WTC11 (cell line): ENCODE results near the gene ZNF214. TPM values are rescaled to one million over a fixed set of nuclear protein-coding genes. Genes with fewer than 3 reads are reported as not detected.

Experiments used
- ATAC-seq: fragments of 200-7000 bp; cut with Tn5 transposase; 2 replicates; pipeline ENCODE4 v1.10.0; 2021; ENCODE audit warnings: mild to moderate bottlenecking, moderate library complexity
- CTCF ChIA-PET: fragments of 300-600 bp; sonication (Branson Sonifier 250); formaldehyde crosslinking; loops from one replicate; lab custom pipeline; 2021; ENCODE audit warnings: antibody characterized with exemption; lab: Charles Lee
- POLR2A ChIA-PET: fragments of 350-600 bp; sonication (Branson Sonifier 250); formaldehyde crosslinking; loops from one replicate; lab custom pipeline; 2021; ENCODE audit warnings: antibody characterized with exemption; lab: Charles Lee
- DNase-seq: peaks from one replicate; pipeline ENCODE4 v3.0.0; 2021; ENCODE audit warnings: low spot score
- H3K27ac Mint-ChIP-seq: 2 replicates; pipeline ENCODE4 v1.8.0; 2021; ENCODE audit warnings: mixed read lengths
- H3K27me3 Mint-ChIP-seq: 2 replicates; pipeline ENCODE4 v1.8.0; 2021; ENCODE audit warnings: low read depth, mild to moderate bottlenecking, moderate library complexity, mixed read lengths
- H3K36me3 Mint-ChIP-seq: 2 replicates; pipeline ENCODE4 v1.8.0; 2021; ENCODE audit warnings: mixed read lengths
- H3K4me1 Mint-ChIP-seq: 2 replicates; pipeline ENCODE4 v1.8.0; 2022; ENCODE audit warnings: mixed read lengths
- H3K4me3 Mint-ChIP-seq: 2 replicates; pipeline ENCODE4 v1.8.0; 2021; ENCODE audit warnings: mild to moderate bottlenecking, moderate library complexity, mixed read lengths
- H3K9me3 Mint-ChIP-seq: 2 replicates; pipeline ENCODE4 v1.8.0; 2021; ENCODE audit warnings: mixed read lengths
- ARID4B ChIP-seq: sonication (generic); formaldehyde crosslinking; IDR thresholded peaks from 2 replicates; pipeline ENCODE4 v1.8.0; 2023; ENCODE audit warnings: missing genetic modification reagents, mild to moderate bottlenecking, borderline replicate concordance
- ATF6 ChIP-seq: sonication (generic); formaldehyde crosslinking; IDR thresholded peaks from 2 replicates; pipeline ENCODE4 v1.8.1; 2023; ENCODE audit warnings: mild to moderate bottlenecking, missing genetic modification reagents
- E2F1 ChIP-seq: sonication (generic); formaldehyde crosslinking; IDR thresholded peaks from 2 replicates; pipeline ENCODE4 v1.8.0; 2022; ENCODE audit warnings: mild to moderate bottlenecking, missing genetic modification reagents
- FOXP1 ChIP-seq: sonication (generic); formaldehyde crosslinking; IDR thresholded peaks from 2 replicates; pipeline ENCODE4 v1.8.0; 2022; ENCODE audit warnings: missing genetic modification reagents, mild to moderate bottlenecking, moderate library complexity, borderline replicate concordance
- FOXP4 ChIP-seq: sonication (generic); formaldehyde crosslinking; IDR thresholded peaks from 2 replicates; pipeline ENCODE4 v1.8.0; 2022; ENCODE audit warnings: mild to moderate bottlenecking, missing genetic modification reagents
- GABPB1 ChIP-seq: sonication (generic); formaldehyde crosslinking; IDR thresholded peaks from 2 replicates; pipeline ENCODE4 v1.8.1; 2023; ENCODE audit warnings: mild to moderate bottlenecking, missing genetic modification reagents
- GTF2I ChIP-seq: fragments of 250-450 bp; sonication (Bioruptor Pico); conservative IDR thresholded peaks from 2 replicates; pipeline ENCODE4 v1.4.0; 2021; ENCODE audit warnings: mild to moderate bottlenecking
- HMGXB4 ChIP-seq: sonication (generic); formaldehyde crosslinking; IDR thresholded peaks from 2 replicates; pipeline ENCODE4 v1.8.1; 2023; ENCODE audit warnings: mild to moderate bottlenecking, moderate library complexity, missing genetic modification reagents
- JUN ChIP-seq: sonication (generic); formaldehyde crosslinking; IDR thresholded peaks from 2 replicates; pipeline ENCODE4 v1.8.0; 2023; ENCODE audit warnings: mild to moderate bottlenecking, missing genetic modification reagents
- MXD4 ChIP-seq: fragments of 250-450 bp; sonication (Bioruptor Pico); IDR thresholded peaks from 2 replicates; pipeline ENCODE4 v1.8.0; 2021; ENCODE audit warnings: mild to moderate bottlenecking, moderate library complexity, borderline replicate concordance
- MYBL2 ChIP-seq: sonication (generic); formaldehyde crosslinking; IDR thresholded peaks from 2 replicates; pipeline ENCODE4 v1.8.1; 2023; ENCODE audit warnings: mild to moderate bottlenecking, moderate library complexity, missing genetic modification reagents
- NR1H2 ChIP-seq: sonication (generic); formaldehyde crosslinking; IDR thresholded peaks from 2 replicates; pipeline ENCODE4 v1.9.0; 2021; ENCODE audit warnings: mild to moderate bottlenecking, moderate library complexity, missing genetic modification reagents
- SMAD4 ChIP-seq: sonication (generic); formaldehyde crosslinking; IDR thresholded peaks from 2 replicates; pipeline ENCODE4 v1.8.0; 2022; ENCODE audit warnings: mild to moderate bottlenecking, missing genetic modification reagents
- ZBTB21 ChIP-seq: sonication (generic); formaldehyde crosslinking; IDR thresholded peaks from 2 replicates; pipeline ENCODE4 v1.8.1; 2023; ENCODE audit warnings: mild to moderate bottlenecking, missing genetic modification reagents, borderline replicate concordance
- ZMAT4 ChIP-seq: fragments of 250-450 bp; sonication (Bioruptor Pico); IDR thresholded peaks from 2 replicates; pipeline ENCODE4 v1.9.0; 2021; ENCODE audit warnings: mild to moderate bottlenecking
- ZNF532 ChIP-seq: fragments of 250-450 bp; sonication (Bioruptor Pico); IDR thresholded peaks from 2 replicates; pipeline ENCODE4 v1.9.0; 2021; ENCODE audit warnings: mild to moderate bottlenecking, borderline replicate concordance
- total RNA-seq: library from RNA; stranded (reverse); gene quantifications from 3 replicates; pipeline ENCODE4 v1.2.3, GENCODE V29; 2021

The ZNF214 gene
- total RNA-seq, 1 experiment from 2014 or later = 4.1 TPM

GRCh38 chr11:7057641-7058040, 37.5 kb upstream of the ZNF214 start (continued):
- TF ChIP-seq ATF6 (CRISPR knock-in tag) (no peak), E2F1 (CRISPR knock-in tag) (no peak), NR1H2 (CRISPR knock-in tag) (no peak), FOXP4 (CRISPR knock-in tag) (no peak), MYBL2 (CRISPR knock-in tag) (no peak), SMAD4 (CRISPR knock-in tag) (no peak), ZBTB21 (CRISPR knock-in tag) (no peak), MXD4 (no peak), GABPB1 (CRISPR knock-in tag) (no peak), JUN (CRISPR knock-in tag) (no peak), ARID4B (CRISPR knock-in tag) (no peak), FOXP1 (CRISPR knock-in tag) (no peak), GTF2I (CRISPR knock-in tag) (no peak), ZMAT4 (no peak)

- no peaks in the 10 kb centered on the region for H3K27me3 Mint-ChIP-seq
- no peaks in the 10 kb centered on the region for H3K9me3 Mint-ChIP-seq
- H3K36me3 Mint-ChIP-seq = no peaks in the 10 kb centered on the region
- no peak for ATAC-seq
- ChIA-PET CTCF (interaction anchor here (0.9 to 2.1 kb wide), 2 partner anchors 221 to 245 kb away, joined by 3 to 11 read pairs; no protein-coding TSS in a partner anchor), POLR2A (interaction anchor here (0.5 kb wide), 1 partner anchor 379 kb away, joined by 3 read pairs; no protein-coding TSS in a partner anchor)
- TF ChIP-seq ZNF532 (CRISPR knock-in tag) (no peak), HMGXB4 (CRISPR knock-in tag) (no peak)
- H3K4me1 Mint-ChIP-seq = peaks cover 2% of the 10 kb centered on the region; the same call in 1 of the 2 replicates
- H3K4me3 Mint-ChIP-seq = no peak overlapping the region
- DNase-seq = no peak
- H3K27ac Mint-ChIP-seq = no peak overlapping the region
Measured at GRCh38 chr11:7056828-7057513, 36.8 kb upstream of the ZNF214 start.
